ENCODE results near the gene CAMK1D. TPM values are rescaled to one million over a fixed set of nuclear protein-coding genes. Genes with fewer than 3 reads are reported as not detected.

The CAMK1D gene
- total RNA-seq, 1 donor from 2014 or later: 6.5 TPM

GRCh38 chr10:12785415-12785831 lies 436.1 kb downstream of the CAMK1D start:
- no peak overlapping the region for H3K4me3 Mint-ChIP-seq
- TF ChIP-seq CTCF (conservative IDR thresholded peaks at IDR 0.05): no peak
- H3K36me3 Mint-ChIP-seq (ENCODE audit: low read depth): no peaks in the 10 kb centered on the region
- H3K4me1 Mint-ChIP-seq: peaks cover 6% of the 10 kb centered on the region
- H3K9me3 Mint-ChIP-seq: no peaks in the 10 kb centered on the region
- no peaks in the 10 kb centered on the region for H3K27me3 Mint-ChIP-seq (ENCODE audit: low read depth)
- H3K27ac Mint-ChIP-seq (ENCODE audit: unreplicated experiment): no peak overlapping the region
- no peak for DNase-seq (ENCODE audit: low read depth, low spot score)

- Mint-ChIP-seq H3K4me3 (no peak overlapping the region), H3K36me3 (ENCODE audit: low read depth) (peaks cover 3% of the 10 kb centered on the region), H3K9me3 (peaks cover 6% of the 10 kb centered on the region), H3K27ac (ENCODE audit: unreplicated experiment) (no peak overlapping the region), H3K4me1 (peaks cover 3% of the 10 kb centered on the region), H3K27me3 (ENCODE audit: low read depth) (no peaks in the 10 kb centered on the region)
- DNase-seq (ENCODE audit: low read depth, low spot score): no peak
- no peak for TF ChIP-seq CTCF (conservative IDR thresholded peaks at IDR 0.05)
These were observed 437.9 kb downstream of the CAMK1D start for GRCh38 chr10:12787297-12787696.

- Mint-ChIP-seq H3K4me1 (no peaks in the 10 kb centered on the region), H3K4me3 (no peak overlapping the region), H3K27me3 (ENCODE audit: low read depth) (no peaks in the 10 kb centered on the region), H3K27ac (ENCODE audit: unreplicated experiment) (no peak overlapping the region), H3K36me3 (ENCODE audit: low read depth) (peaks cover 3% of the 10 kb centered on the region), H3K9me3 (peaks cover 6% of the 10 kb centered on the region)
- no peak for DNase-seq (ENCODE audit: low read depth, low spot score)
- TF ChIP-seq CTCF (conservative IDR thresholded peaks at IDR 0.05): no peak
These were observed 438.9 kb downstream of the CAMK1D start for GRCh38 chr10:12788277-12788676.

GRCh38 chr10:12790270-12790669 lies 440.9 kb downstream of the CAMK1D start:
- Mint-ChIP-seq H3K9me3 (peaks cover 6% of the 10 kb centered on the region), H3K4me3 (no peak overlapping the region), H3K27me3 (ENCODE audit: low read depth) (no peaks in the 10 kb centered on the region), H3K27ac (ENCODE audit: unreplicated experiment) (no peak overlapping the region), H3K36me3 (ENCODE audit: low read depth) (peaks cover 3% of the 10 kb centered on the region), H3K4me1 (no peaks in the 10 kb centered on the region)
- TF ChIP-seq CTCF (conservative IDR thresholded peaks at IDR 0.05): no peak
- DNase-seq (ENCODE audit: low read depth, low spot score): no peak

GRCh38 chr10:12791728-12792127 lies 442.4 kb downstream of the CAMK1D start:
- DNase-seq (ENCODE audit: low read depth, low spot score): no peak
- no peaks in the 10 kb centered on the region for H3K27me3 Mint-ChIP-seq (ENCODE audit: low read depth)
- peaks cover 3% of the 10 kb centered on the region for H3K36me3 Mint-ChIP-seq (ENCODE audit: low read depth)
- H3K4me1 Mint-ChIP-seq: peaks cover 7% of the 10 kb centered on the region
- no peak overlapping the region for H3K27ac Mint-ChIP-seq (ENCODE audit: unreplicated experiment)
- TF ChIP-seq CTCF (conservative IDR thresholded peaks at IDR 0.05): no peak
- H3K4me3 Mint-ChIP-seq: no peak overlapping the region
- H3K9me3 Mint-ChIP-seq: peaks cover 6% of the 10 kb centered on the region

Data from neural crest cell (in vitro differentiated cells).